ENCODE measurements around the gene NFE2L1.
A peak's percentile ranks its signal among the peaks of the same experiment; 100 is the strongest.
"Not testable (repeated sequence)": the region's sequence is repeated elsewhere in the genome, so short reads cannot be mapped to it uniquely, and the experiment has no call there.

Gene NFE2L1

DNA sequence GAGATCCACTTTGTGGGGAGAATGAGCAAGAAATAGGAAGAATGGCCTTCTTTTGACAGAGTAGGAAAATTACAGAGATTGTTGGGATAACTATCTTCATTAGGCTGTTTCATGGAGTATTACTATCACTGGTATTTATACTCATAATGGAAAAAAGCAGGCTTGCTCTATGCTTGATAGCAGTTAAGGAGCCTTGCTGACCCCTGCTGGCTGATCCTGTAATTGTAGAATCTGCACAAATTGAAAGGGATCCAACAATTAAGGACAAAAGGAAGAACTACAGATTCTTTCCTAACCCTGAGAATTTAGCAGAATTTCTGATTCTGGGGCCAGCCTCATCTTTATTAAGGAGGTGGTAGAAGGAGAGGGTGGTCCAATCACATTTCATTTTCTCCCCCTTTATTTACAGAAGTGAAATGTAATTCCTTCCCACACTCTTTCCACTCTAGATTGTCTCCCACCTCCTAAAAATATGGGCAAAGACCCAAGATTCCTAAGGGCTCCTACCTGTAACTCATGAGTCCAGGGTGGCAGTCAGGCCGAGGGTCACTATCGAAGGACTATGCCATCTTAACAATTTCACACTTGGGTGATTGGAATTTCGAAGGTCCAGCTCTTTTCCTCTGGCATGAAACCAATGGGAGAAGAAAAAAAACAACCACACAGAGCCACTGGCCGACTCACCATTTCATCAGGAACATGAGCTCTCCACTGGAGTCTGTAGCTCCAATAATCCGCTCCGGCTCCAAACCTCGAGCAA is 26.3 kb downstream of the NFE2L1 start:
- H3K4me1 ChIP-seq (ENCODE audit: low read length) = no peaks in the 10 kb centered on the region
- H3K27ac ChIP-seq (ENCODE audit: low read length) = no peak overlapping the region
- no peak overlapping the region for H3K4me2 ChIP-seq (ENCODE audit: low read depth, low read length)
- peaks cover 14% of the 10 kb centered on the region for H3K79me2 ChIP-seq (ENCODE audit: low read length)
- H2AFZ ChIP-seq (ENCODE audit: low read length) = no peak overlapping the region
- H3K9ac ChIP-seq (ENCODE audit: low read length) = no peak overlapping the region
- H3F3A ChIP-seq (ENCODE audit: insufficient read depth, low read length) = 0 out of 2 replicates have a peak, but pooled peaks cover 8% of the 10 kb centered on the region
- H3K36me3 ChIP-seq (replicated peaks; ENCODE audit: insufficient read depth, low read length) = 0 out of 2 replicates have a peak, but pooled peaks cover 3% of the 10 kb centered on the region
- no peaks in the 10 kb centered on the region for H4K20me1 ChIP-seq (ENCODE audit: insufficient read depth, low read length)
- no peaks in the 10 kb centered on the region for H3K27me3 ChIP-seq (replicated peaks; ENCODE audit: insufficient read depth, low read length)
- TF ChIP-seq, protein P1, sequence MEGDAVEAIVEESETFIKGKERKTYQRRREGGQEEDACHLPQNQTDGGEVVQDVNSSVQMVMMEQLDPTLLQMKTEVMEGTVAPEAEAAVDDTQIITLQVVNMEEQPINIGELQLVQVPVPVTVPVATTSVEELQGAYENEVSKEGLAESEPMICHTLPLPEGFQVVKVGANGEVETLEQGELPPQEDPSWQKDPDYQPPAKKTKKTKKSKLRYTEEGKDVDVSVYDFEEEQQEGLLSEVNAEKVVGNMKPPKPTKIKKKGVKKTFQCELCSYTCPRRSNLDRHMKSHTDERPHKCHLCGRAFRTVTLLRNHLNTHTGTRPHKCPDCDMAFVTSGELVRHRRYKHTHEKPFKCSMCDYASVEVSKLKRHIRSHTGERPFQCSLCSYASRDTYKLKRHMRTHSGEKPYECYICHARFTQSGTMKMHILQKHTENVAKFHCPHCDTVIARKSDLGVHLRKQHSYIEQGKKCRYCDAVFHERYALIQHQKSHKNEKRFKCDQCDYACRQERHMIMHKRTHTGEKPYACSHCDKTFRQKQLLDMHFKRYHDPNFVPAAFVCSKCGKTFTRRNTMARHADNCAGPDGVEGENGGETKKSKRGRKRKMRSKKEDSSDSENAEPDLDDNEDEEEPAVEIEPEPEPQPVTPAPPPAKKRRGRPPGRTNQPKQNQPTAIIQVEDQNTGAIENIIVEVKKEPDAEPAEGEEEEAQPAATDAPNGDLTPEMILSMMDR (IDR thresholded peaks at IDR 0.05; ENCODE audit: low read length) = peak; percentile 82
- TF ChIP-seq EZH2 (optimal IDR thresholded peaks at IDR 0.05; ENCODE audit: low read depth, low read length) = no peak
- H3K9me2 ChIP-seq (replicated peaks; ENCODE audit: insufficient read depth, low read length) = no peaks in the 10 kb centered on the region
- DNase-seq = peak; percentile 71
- no peaks in the 10 kb centered on the region for H3K9me3 ChIP-seq (replicated peaks; ENCODE audit: insufficient read depth, low read length)
- H3K4me3 ChIP-seq (ENCODE audit: low read length) = no peak overlapping the region

DNA sequence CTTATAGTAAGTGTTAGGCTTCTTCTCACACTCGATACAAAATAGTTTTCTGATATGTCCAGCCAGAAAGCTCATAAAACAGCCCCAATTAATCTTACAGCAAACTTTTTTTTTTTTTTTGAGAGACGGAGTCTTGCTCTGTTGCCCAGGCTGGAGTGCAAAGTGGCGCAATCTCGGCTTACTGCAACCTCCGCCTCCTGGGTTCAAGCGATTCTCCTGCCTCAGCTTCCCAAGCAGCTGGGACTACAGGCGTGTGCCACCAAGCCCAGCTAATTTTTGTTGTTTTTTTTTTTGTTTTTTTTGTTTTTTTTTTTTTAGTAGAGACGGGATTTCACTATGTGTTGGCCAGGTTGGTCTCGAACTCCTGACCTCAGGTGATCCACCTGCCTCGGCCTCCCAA is 29.0 kb downstream of the NFE2L1 start:
- not testable (repeated sequence) for H2AFZ ChIP-seq (ENCODE audit: low read length); DNase-seq; H3K4me3 ChIP-seq (ENCODE audit: low read length); H3K36me3 ChIP-seq (replicated peaks; ENCODE audit: insufficient read depth, low read length); H3K9me3 ChIP-seq (replicated peaks; ENCODE audit: insufficient read depth, low read length); H3K27me3 ChIP-seq (replicated peaks; ENCODE audit: insufficient read depth, low read length); H3K4me1 ChIP-seq (ENCODE audit: low read length); H3K9me2 ChIP-seq (replicated peaks; ENCODE audit: insufficient read depth, low read length); H3K4me2 ChIP-seq (ENCODE audit: low read depth, low read length); H3K9ac ChIP-seq (ENCODE audit: low read length); H4K20me1 ChIP-seq (ENCODE audit: insufficient read depth, low read length); H3K27ac ChIP-seq (ENCODE audit: low read length); H3F3A ChIP-seq (ENCODE audit: insufficient read depth, low read length)
- peaks cover 36% of the 10 kb centered on the region for H3K79me2 ChIP-seq (ENCODE audit: low read length)

DNA sequence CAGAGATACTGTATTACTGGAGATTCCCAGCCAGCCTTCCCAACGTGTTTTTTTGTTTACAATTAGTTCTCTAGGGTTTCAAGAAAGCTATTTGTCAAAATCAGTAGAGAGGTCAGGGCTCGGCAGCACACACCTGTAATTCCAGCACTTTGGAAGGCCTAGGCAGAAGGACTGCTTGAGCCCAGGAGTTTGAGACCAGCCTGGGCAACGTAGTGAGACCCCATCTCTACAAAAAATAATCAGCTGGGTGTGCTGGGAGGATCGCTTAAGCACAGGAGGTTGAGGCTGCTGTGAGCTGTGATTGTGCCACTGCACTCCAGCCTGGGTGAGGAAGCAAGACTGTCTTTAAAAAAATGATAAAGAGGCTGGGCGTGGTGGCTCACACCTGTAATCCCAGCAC is 33.7 kb downstream of the NFE2L1 start:
- TF ChIP-seq EZH2phosphoT487 (IDR thresholded peaks at IDR 0.05; ENCODE audit: low read length) = no peak
- no peak for TF ChIP-seq EZH2 (optimal IDR thresholded peaks at IDR 0.05; ENCODE audit: low read depth, low read length)
- TF ChIP-seq, protein P1 (IDR thresholded peaks at IDR 0.05; ENCODE audit: low read length) = no peak
- Histone ChIP-seq H3K4me2 (ENCODE audit: low read depth, low read length) (no peak overlapping the region), H3K4me3 (ENCODE audit: low read length) (no peak overlapping the region), H2AFZ (ENCODE audit: low read length) (no peak overlapping the region), H4K20me1 (ENCODE audit: insufficient read depth, low read length) (no peaks in the 10 kb centered on the region), H3F3A (ENCODE audit: insufficient read depth, low read length) (peaks cover 10% of the 10 kb centered on the region), H3K9ac (ENCODE audit: low read length) (no peak overlapping the region), H3K9me3 (replicated peaks; ENCODE audit: insufficient read depth, low read length) (no peaks in the 10 kb centered on the region), H3K9me2 (replicated peaks; ENCODE audit: insufficient read depth, low read length) (no peaks in the 10 kb centered on the region), H3K79me2 (ENCODE audit: low read length) (peaks cover 70% of the 10 kb centered on the region), H3K27me3 (replicated peaks; ENCODE audit: insufficient read depth, low read length) (no peaks in the 10 kb centered on the region), H3K27ac (ENCODE audit: low read length) (no peak overlapping the region), H3K4me1 (ENCODE audit: low read length) (peaks cover 15% of the 10 kb centered on the region), H3K36me3 (replicated peaks; ENCODE audit: insufficient read depth, low read length) (no peaks in the 10 kb centered on the region)
- DNase-seq = no peak

DNA sequence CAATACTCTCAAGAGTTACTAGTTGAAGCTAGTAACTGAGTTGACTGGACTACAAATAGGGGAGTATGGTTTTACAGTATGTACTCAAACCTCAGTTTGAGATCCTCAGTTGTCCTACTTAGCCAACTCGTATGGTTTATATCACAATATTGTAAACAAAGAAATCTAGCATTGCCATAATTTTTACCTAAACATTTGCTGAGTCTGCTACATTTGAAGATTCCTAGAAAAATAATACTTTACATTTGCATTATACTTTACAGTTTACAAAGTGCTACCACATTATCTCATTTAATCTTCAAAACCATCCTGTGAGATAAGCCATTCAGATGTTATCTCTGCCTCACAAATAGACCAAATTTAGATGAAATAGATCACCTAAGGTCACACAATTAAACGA is 36.8 kb downstream of the NFE2L1 start:
- H3K4me1 ChIP-seq (ENCODE audit: low read length) = peaks cover 15% of the 10 kb centered on the region
- peaks cover 10% of the 10 kb centered on the region for H3F3A ChIP-seq (ENCODE audit: insufficient read depth, low read length)
- H3K36me3 ChIP-seq (replicated peaks; ENCODE audit: insufficient read depth, low read length) = no peaks in the 10 kb centered on the region
- no peak overlapping the region for H3K4me3 ChIP-seq (ENCODE audit: low read length)
- no peak overlapping the region for H3K9ac ChIP-seq (ENCODE audit: low read length)
- no peak overlapping the region for H2AFZ ChIP-seq (ENCODE audit: low read length)
- H3K79me2 ChIP-seq (ENCODE audit: low read length) = peaks cover 80% of the 10 kb centered on the region
- H3K4me2 ChIP-seq (ENCODE audit: low read depth, low read length) = peak overlapping the region; percentile 43; the same call in 1 of the 2 replicates
- DNase-seq = no peak
- H3K27ac ChIP-seq (ENCODE audit: low read length) = no peak overlapping the region
- no peaks in the 10 kb centered on the region for H3K9me2 ChIP-seq (replicated peaks; ENCODE audit: insufficient read depth, low read length)
- no peaks in the 10 kb centered on the region for H4K20me1 ChIP-seq (ENCODE audit: insufficient read depth, low read length)
- no peaks in the 10 kb centered on the region for H3K27me3 ChIP-seq (replicated peaks; ENCODE audit: insufficient read depth, low read length)
- TF ChIP-seq EZH2phosphoT487 (IDR thresholded peaks at IDR 0.05; ENCODE audit: low read length) = no peak
- no peak for TF ChIP-seq EZH2 (optimal IDR thresholded peaks at IDR 0.05; ENCODE audit: low read depth, low read length)
- TF ChIP-seq, protein P1 (IDR thresholded peaks at IDR 0.05; ENCODE audit: low read length) = no peak
- H3K9me3 ChIP-seq (replicated peaks; ENCODE audit: insufficient read depth, low read length) = no peaks in the 10 kb centered on the region
